Mesendoderm (in vitro differentiated cells): ENCODE measurements around the gene PKP4. TPM values are rescaled to one million over a fixed set of nuclear protein-coding genes. Genes with fewer than 3 reads are reported as not detected.
A peak's percentile ranks its signal among the peaks of the same experiment; 100 is the strongest.

Experiments
- DNase-seq: peaks from one replicate; pipeline ENCODE4 v3.0.0; 2013
- H2AK5ac ChIP-seq: 2 replicates; pipeline ENCODE4 v1.6.1; 2013; ENCODE audit warnings: low read length, inconsistent platforms
- H2BK120ac ChIP-seq: 2 replicates; pipeline ENCODE4 v1.6.1; 2013; ENCODE audit warnings: low read depth, mild to moderate bottlenecking, low read length, moderate library complexity, mixed read lengths
- H2BK15ac ChIP-seq: replicated peaks from 2 replicates; pipeline ENCODE4 v1.6.1; 2013; ENCODE audit warnings: low read depth, mild to moderate bottlenecking, moderate library complexity
- H2BK5ac ChIP-seq: 2 replicates; pipeline ENCODE4 v1.6.1; 2013; ENCODE audit warnings: low read length, inconsistent platforms
- H3K18ac ChIP-seq: 2 replicates; pipeline ENCODE4 v1.6.1; 2013; ENCODE audit warnings: mild to moderate bottlenecking, low read length, mixed read lengths
- H3K23ac ChIP-seq: one replicate; pipeline ENCODE4 v1.6.1; 2013; ENCODE audit warnings: low read length
- H3K27ac ChIP-seq: 2 replicates; pipeline ENCODE4 v1.5.1; 2013; ENCODE audit warnings: low read depth, mild to moderate bottlenecking, inconsistent platforms, low read length, moderate library complexity
- H3K27me3 ChIP-seq: 2 replicates; pipeline ENCODE4 v1.6.1; 2013; ENCODE audit warnings: low read length, control low read depth, mild to moderate bottlenecking, inconsistent platforms; ENCODE audit not compliant: insufficient read depth, poor library complexity
- H3K36me3 ChIP-seq: 2 replicates; pipeline ENCODE4 v1.6.1; 2013; ENCODE audit warnings: low read length, inconsistent platforms; ENCODE audit not compliant: control insufficient read depth, insufficient read depth
- H3K4ac ChIP-seq: one replicate; pipeline ENCODE4 v1.6.1; 2013; ENCODE audit warnings: low read depth, mild to moderate bottlenecking, low read length, moderate library complexity
- H3K4me1 ChIP-seq: 2 replicates; pipeline ENCODE4 v1.6.1; 2013; ENCODE audit warnings: low read depth, low read length, inconsistent platforms; ENCODE audit not compliant: control insufficient read depth
- H3K4me2 ChIP-seq: 2 replicates; pipeline ENCODE4 v1.6.1; 2013; ENCODE audit warnings: low read length
- H3K4me3 ChIP-seq: 2 replicates; pipeline ENCODE4 v1.5.1; 2013; ENCODE audit warnings: mild to moderate bottlenecking, low read length
- H3K56ac ChIP-seq: one replicate; pipeline ENCODE4 v1.6.1; 2013; ENCODE audit warnings: low read length
- H3K79me1 ChIP-seq: 2 replicates; pipeline ENCODE4 v1.6.1; 2013; ENCODE audit warnings: low read length, inconsistent platforms
- H3K79me2 ChIP-seq: 2 replicates; pipeline ENCODE4 v1.6.1; 2013; ENCODE audit warnings: mild to moderate bottlenecking, low read length; ENCODE audit not compliant: control insufficient read depth, insufficient read depth
- H3K9ac ChIP-seq: 2 replicates; pipeline ENCODE4 v1.6.1; 2013; ENCODE audit warnings: low read length, inconsistent platforms
- H4K5ac ChIP-seq: one replicate; pipeline ENCODE4 v1.6.1; 2013; ENCODE audit warnings: low read length
- H4K8ac ChIP-seq: one replicate; pipeline ENCODE4 v1.6.1; 2013; ENCODE audit warnings: low read depth, mild to moderate bottlenecking, control low read depth, low read length, moderate library complexity
- WGBS: extraction: QIAGEN DNeasy Blood & Tissue Kit; methylation state at CpG from one replicate; pipeline ENCODE4 v1.1.7; 2013; ENCODE audit warnings: low lambda C conversion rate, missing lambda C conversion rate; ENCODE audit not compliant: insufficient coverage; ENCODE audit errors: extremely low coverage; 5-methylcytosine and 5-hydroxymethylcytosine counted together
- polyA plus RNA-seq, 2 experiments: library from polyadenylated mRNA; stranded (reverse); fragments of 200-250 nt; gene quantifications; one replicate each; pipeline ENCODE4 v1.2.3, GENCODE V29; 2013

PKP4 gene, protein sequence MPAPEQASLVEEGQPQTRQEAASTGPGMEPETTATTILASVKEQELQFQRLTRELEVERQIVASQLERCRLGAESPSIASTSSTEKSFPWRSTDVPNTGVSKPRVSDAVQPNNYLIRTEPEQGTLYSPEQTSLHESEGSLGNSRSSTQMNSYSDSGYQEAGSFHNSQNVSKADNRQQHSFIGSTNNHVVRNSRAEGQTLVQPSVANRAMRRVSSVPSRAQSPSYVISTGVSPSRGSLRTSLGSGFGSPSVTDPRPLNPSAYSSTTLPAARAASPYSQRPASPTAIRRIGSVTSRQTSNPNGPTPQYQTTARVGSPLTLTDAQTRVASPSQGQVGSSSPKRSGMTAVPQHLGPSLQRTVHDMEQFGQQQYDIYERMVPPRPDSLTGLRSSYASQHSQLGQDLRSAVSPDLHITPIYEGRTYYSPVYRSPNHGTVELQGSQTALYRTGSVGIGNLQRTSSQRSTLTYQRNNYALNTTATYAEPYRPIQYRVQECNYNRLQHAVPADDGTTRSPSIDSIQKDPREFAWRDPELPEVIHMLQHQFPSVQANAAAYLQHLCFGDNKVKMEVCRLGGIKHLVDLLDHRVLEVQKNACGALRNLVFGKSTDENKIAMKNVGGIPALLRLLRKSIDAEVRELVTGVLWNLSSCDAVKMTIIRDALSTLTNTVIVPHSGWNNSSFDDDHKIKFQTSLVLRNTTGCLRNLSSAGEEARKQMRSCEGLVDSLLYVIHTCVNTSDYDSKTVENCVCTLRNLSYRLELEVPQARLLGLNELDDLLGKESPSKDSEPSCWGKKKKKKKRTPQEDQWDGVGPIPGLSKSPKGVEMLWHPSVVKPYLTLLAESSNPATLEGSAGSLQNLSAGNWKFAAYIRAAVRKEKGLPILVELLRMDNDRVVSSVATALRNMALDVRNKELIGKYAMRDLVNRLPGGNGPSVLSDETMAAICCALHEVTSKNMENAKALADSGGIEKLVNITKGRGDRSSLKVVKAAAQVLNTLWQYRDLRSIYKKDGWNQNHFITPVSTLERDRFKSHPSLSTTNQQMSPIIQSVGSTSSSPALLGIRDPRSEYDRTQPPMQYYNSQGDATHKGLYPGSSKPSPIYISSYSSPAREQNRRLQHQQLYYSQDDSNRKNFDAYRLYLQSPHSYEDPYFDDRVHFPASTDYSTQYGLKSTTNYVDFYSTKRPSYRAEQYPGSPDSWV
- 44.9 TPM for polyA plus RNA-seq (2013, experiment 1 of 2)
- 49.5 TPM for polyA plus RNA-seq (2013, experiment 2 of 2)

DNA sequence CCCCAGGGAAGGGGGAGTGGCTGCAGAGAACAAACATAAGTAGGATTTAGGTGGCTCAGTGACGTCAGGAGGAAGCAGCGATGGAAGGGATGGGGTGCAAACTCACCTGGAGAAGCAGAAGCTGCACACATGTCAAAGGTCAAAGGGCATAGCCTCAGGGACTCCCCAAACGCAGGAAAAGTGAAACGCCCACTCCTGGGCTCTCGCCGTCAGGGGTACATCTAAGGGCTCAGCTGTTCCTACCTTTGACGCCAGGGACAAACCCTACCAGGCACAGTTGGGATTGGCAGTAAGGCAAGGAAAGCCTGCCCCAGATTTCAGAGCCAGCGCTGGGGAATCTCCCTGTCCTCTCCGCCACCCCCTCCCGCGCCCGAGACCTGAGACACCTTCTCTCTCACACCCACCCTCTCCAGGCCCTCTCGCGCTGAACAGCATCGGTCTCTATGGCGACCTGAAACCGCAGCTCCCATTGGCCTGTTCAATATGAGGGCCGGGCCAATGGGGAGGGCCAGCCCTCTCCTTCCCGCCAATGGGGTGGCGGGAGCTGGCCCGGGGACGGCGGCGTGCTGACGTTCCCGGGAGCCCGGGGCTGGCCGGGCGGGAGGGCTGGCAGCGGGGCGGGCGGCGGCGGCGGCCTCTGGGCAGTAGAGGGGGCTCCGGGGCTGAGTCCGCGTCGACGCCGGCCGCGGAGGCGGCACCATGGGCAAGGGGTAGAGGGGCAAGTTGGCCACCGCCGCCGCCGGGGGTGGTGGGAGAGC, at the start of gene PKP4, which contains the start of gene CCDC148:
PKP4 (plus strand) TSS at position 644 of the 758 bp plus-strand sequence. CDS start 76,233 bp downstream, outside the sequence.
CCDC148 (minus strand) TSS at position 445 of the 758 bp plus-strand sequence; CDS start at position 131, 314 bp downstream.
- Histone ChIP-seq H3K79me2 (peaks cover 28% of the 10 kb centered on the region), H2AK5ac (no peak within 1 kb of the TSS), H2BK15ac (no peak within 1 kb of the TSS), H3K4me1 (peaks cover 6% of the 10 kb centered on the region), H3K27ac (peak within 1 kb of the TSS; percentile 98), H2BK120ac (no peak within 1 kb of the TSS), H3K18ac (peak within 1 kb of the TSS; percentile 92), H4K8ac (no peak within 1 kb of the TSS), H3K56ac (peak within 1 kb of the TSS; percentile 97), H4K5ac (no peak within 1 kb of the TSS), H3K4me3 (peak within 1 kb of the TSS; percentile 62), H3K79me1 (peaks cover 4% of the 10 kb centered on the region), H3K23ac (peak within 1 kb of the TSS; percentile 86), H3K9ac (peak within 1 kb of the TSS; percentile 92), H3K4ac (peak within 1 kb of the TSS; percentile 41), H3K27me3 (no peaks in the 10 kb centered on the region), H3K36me3 (no peaks in the 10 kb centered on the region), H2BK5ac (peak within 1 kb of the TSS; percentile 88), H3K4me2 (peak within 1 kb of the TSS; percentile 97)
- DNase-seq, result peak; percentile 98
- no CpG with 5 or more reads among the region's 48 CpGs for WGBS

DNA sequence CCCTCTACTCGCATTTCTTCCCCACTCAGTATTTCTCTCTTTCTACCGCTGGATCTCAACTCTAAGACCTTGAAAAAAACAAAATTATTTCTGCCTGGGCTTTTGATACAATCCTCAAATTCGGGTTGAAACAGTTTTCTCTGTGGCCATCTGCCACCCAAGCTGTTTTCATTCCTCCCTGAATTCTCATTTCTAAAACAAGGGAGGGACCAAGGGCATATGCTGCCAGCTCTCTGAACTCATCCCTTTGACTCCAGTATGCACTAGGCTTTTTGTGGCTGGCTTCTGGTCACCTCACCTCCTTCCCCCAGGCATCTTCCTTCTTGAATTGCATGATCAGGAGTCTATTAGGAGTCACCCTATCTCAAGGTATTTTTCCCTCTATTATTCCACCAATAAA, 49.7 kb upstream of the PKP4 start:
- H3K4me2 ChIP-seq, result no peak overlapping the region
- no peaks in the 10 kb centered on the region for H3K79me2 ChIP-seq
- no peaks in the 10 kb centered on the region for H3K36me3 ChIP-seq
- DNase-seq, result peak; percentile 12
- H3K18ac ChIP-seq, result no peak overlapping the region
- no peak overlapping the region for H3K4me3 ChIP-seq
- no peaks in the 10 kb centered on the region for H3K4me1 ChIP-seq
- H3K23ac ChIP-seq, result no peak overlapping the region
- no peak overlapping the region for H2BK15ac ChIP-seq
- no peaks in the 10 kb centered on the region for H3K79me1 ChIP-seq
- no peak overlapping the region for H2BK120ac ChIP-seq
- H3K4ac ChIP-seq, result no peak overlapping the region
- H3K9ac ChIP-seq, result no peak overlapping the region
- no peak overlapping the region for H4K5ac ChIP-seq
- no peak overlapping the region for H4K8ac ChIP-seq
- no peak overlapping the region for H3K56ac ChIP-seq
- no CpG with 5 or more reads among the region's 3 CpGs for WGBS
- H2BK5ac ChIP-seq, result no peak overlapping the region
- no peak overlapping the region for H3K27ac ChIP-seq
- no peaks in the 10 kb centered on the region for H3K27me3 ChIP-seq
- no peak overlapping the region for H2AK5ac ChIP-seq

DNA sequence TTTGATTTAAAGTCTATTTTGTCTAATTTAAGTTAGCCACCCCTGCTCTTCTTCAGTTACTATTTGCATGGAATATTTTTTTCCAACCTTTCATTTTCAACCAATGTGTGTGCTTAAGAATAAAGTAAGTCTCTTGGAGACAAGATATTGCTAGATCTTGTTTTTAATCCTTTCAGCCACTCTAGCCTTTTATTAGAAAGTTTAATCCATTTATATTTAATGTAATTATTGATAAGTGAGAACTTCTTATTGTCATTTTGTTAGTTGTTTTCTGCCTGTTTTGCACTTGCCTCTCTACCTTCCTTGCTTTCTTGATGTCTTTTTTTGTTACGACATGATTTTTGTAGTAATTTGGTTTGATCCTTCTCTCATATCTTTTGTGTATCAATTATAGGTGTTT, 46.6 kb upstream of the PKP4 start:
- no peaks in the 10 kb centered on the region for H3K79me2 ChIP-seq
- H3K23ac ChIP-seq, result no peak overlapping the region
- no peak overlapping the region for H2BK15ac ChIP-seq
- no peak for DNase-seq
- H3K27me3 ChIP-seq, result no peaks in the 10 kb centered on the region
- no peak overlapping the region for H3K9ac ChIP-seq
- no peak overlapping the region for H2AK5ac ChIP-seq
- no peak overlapping the region for H3K4me3 ChIP-seq
- no peak overlapping the region for H2BK120ac ChIP-seq
- no peaks in the 10 kb centered on the region for H3K79me1 ChIP-seq
- no peaks in the 10 kb centered on the region for H3K4me1 ChIP-seq
- no peak overlapping the region for H3K18ac ChIP-seq
- no peak overlapping the region for H3K56ac ChIP-seq
- no peak overlapping the region for H3K4ac ChIP-seq
- no peak overlapping the region for H4K8ac ChIP-seq
- no peak overlapping the region for H2BK5ac ChIP-seq
- no peak overlapping the region for H3K4me2 ChIP-seq
- H3K27ac ChIP-seq, result no peak overlapping the region
- H4K5ac ChIP-seq, result no peak overlapping the region
- no peaks in the 10 kb centered on the region for H3K36me3 ChIP-seq
- whole genome bisulfite sequencing, result no CpG with 5 or more reads among the region's 1 CpG

DNA sequence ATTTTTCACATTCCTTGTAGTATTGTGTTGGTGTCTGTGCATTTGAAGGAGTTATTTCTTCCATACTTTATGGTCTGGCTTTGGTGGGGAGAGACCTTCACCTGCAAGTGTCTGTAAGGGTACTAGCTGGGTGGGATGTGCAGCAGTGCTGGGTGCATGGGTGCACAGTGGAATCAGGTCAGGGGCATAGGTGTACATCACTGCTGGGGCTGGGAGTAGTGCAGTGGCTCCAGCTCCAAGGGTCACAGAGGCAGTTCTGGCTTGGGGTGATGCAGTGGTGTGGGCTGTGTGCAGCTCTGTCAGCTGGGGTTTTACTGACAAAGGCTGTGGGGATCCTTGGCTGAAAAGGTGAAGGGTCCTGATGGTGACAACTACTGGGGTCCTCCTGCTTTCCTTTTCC, 45.0 kb upstream of the PKP4 start:
- Histone ChIP-seq H3K27me3 (no peaks in the 10 kb centered on the region), H3K4me1 (no peaks in the 10 kb centered on the region), H3K4me2 (no peak overlapping the region), H3K56ac (no peak overlapping the region), H3K4ac (peak overlapping the region; percentile 41), H3K23ac (peak overlapping the region; percentile 17), H3K27ac (peak overlapping the region; percentile 27), H3K9ac (no peak overlapping the region), H4K8ac (no peak overlapping the region), H2BK5ac (peak overlapping the region; percentile 66), H3K36me3 (no peaks in the 10 kb centered on the region), H2AK5ac (peak overlapping the region; percentile 77), H4K5ac (no peak overlapping the region), H2BK120ac (no peak overlapping the region), H3K79me2 (no peaks in the 10 kb centered on the region), H3K4me3 (no peak overlapping the region), H3K79me1 (no peaks in the 10 kb centered on the region), H3K18ac (no peak overlapping the region), H2BK15ac (no peak overlapping the region)
- no peak for DNase-seq

DNA sequence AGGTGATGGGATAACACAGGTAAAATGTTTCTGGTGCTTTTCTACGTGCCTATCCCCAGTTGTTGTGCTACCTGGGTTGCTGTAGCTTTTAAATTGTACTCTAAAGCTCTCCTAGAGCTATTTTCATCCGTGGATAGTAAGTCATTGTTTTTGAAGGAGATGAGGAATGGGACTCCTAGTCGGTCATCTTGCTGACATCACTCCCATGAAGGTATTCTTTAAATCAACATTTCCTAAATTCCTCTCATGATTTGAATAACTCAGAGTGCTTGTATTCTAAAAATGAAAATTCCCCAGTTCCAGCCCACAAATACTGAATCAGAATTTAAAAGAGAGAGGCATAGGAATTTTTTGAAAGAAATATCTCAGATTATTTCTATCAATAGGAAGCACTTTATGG, 44.5 kb upstream of the PKP4 start:
- WGBS, result no CpG with 5 or more reads among the region's 3 CpGs
- no peak overlapping the region for H2BK120ac ChIP-seq
- no peak overlapping the region for H3K4me3 ChIP-seq

More for the DNA sequence above, 44.5 kb upstream of the PKP4 start:
- no peak overlapping the region for H3K4me2 ChIP-seq
- H3K36me3 ChIP-seq, result no peaks in the 10 kb centered on the region
- no peaks in the 10 kb centered on the region for H3K79me1 ChIP-seq
- no peak overlapping the region for H3K56ac ChIP-seq
- H3K23ac ChIP-seq, result no peak overlapping the region
- H3K27me3 ChIP-seq, result no peaks in the 10 kb centered on the region
- peak overlapping the region; percentile 27 for H3K27ac ChIP-seq
- no peaks in the 10 kb centered on the region for H3K4me1 ChIP-seq
- H3K79me2 ChIP-seq, result no peaks in the 10 kb centered on the region
- H3K9ac ChIP-seq, result no peak overlapping the region
- H2BK5ac ChIP-seq, result no peak overlapping the region
- H3K18ac ChIP-seq, result no peak overlapping the region
- no peak overlapping the region for H2AK5ac ChIP-seq
- no peak overlapping the region for H4K8ac ChIP-seq
- H4K5ac ChIP-seq, result no peak overlapping the region
- H3K4ac ChIP-seq, result peak overlapping the region; percentile 41
- peak; percentile 75 for DNase-seq
- no peak overlapping the region for H2BK15ac ChIP-seq
